Tibial nerve (tissue), 4 donors: ENCODE data around the gene ADRA1B.

ENCODE experiments used
- EP300 ChIP-seq, 2 donors: sonication (generic); formaldehyde crosslinking; IDR thresholded peaks; one replicate each; pipeline ENCODE4 v1.6.1; 2017; ENCODE audit warnings: antibody characterized with exemption in 2 of 2, mild to moderate bottlenecking in 1 of 2
- POLR2A ChIP-seq, 2 donors: fragments of 450-650 bp; IDR thresholded peaks; one replicate each; pipeline ENCODE4 v1.6.1; 2017; ENCODE audit warnings: antibody characterized with exemption in 2 of 2, mild to moderate bottlenecking in 2 of 2, moderate library complexity in 2 of 2
- TF ChIP-seq, protein P1 (sequence below), 5 experiments: fragments of 200-600 bp in 3 of 5; fragments of 450-650 bp in 2 of 5; sonication (generic) in 3 of 5; IDR thresholded peaks; one replicate each; pipeline ENCODE4 v1.5.1; 2016 to 2019; ENCODE audit warnings: antibody characterized with exemption in 5 of 5, mild to moderate bottlenecking in 3 of 5, moderate library complexity in 2 of 5

DNA sequence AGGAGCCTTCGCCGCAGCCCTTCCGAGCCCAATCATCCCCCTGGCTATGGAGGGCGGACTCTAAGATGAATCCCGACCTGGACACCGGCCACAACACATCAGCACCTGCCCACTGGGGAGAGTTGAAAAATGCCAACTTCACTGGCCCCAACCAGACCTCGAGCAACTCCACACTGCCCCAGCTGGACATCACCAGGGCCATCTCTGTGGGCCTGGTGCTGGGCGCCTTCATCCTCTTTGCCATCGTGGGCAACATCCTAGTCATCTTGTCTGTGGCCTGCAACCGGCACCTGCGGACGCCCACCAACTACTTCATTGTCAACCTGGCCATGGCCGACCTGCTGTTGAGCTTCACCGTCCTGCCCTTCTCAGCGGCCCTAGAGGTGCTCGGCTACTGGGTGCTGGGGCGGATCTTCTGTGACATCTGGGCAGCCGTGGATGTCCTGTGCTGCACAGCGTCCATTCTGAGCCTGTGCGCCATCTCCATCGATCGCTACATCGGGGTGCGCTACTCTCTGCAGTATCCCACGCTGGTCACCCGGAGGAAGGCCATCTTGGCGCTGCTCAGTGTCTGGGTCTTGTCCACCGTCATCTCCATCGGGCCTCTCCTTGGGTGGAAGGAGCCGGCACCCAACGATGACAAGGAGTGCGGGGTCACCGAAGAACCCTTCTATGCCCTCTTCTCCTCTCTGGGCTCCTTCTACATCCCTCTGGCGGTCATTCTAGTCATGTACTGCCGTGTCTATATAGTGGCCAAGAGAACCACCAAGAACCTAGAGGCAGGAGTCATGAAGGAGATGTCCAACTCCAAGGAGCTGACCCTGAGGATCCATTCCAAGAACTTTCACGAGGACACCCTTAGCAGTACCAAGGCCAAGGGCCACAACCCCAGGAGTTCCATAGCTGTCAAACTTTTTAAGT lies 819 bp downstream of the ADRA1B start:
- TF ChIP-seq, protein P1, sequence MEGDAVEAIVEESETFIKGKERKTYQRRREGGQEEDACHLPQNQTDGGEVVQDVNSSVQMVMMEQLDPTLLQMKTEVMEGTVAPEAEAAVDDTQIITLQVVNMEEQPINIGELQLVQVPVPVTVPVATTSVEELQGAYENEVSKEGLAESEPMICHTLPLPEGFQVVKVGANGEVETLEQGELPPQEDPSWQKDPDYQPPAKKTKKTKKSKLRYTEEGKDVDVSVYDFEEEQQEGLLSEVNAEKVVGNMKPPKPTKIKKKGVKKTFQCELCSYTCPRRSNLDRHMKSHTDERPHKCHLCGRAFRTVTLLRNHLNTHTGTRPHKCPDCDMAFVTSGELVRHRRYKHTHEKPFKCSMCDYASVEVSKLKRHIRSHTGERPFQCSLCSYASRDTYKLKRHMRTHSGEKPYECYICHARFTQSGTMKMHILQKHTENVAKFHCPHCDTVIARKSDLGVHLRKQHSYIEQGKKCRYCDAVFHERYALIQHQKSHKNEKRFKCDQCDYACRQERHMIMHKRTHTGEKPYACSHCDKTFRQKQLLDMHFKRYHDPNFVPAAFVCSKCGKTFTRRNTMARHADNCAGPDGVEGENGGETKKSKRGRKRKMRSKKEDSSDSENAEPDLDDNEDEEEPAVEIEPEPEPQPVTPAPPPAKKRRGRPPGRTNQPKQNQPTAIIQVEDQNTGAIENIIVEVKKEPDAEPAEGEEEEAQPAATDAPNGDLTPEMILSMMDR (IDR thresholded peaks at IDR 0.05), result no peak
- TF ChIP-seq POLR2A (IDR thresholded peaks at IDR 0.05) (no peak), EP300 (IDR thresholded peaks at IDR 0.05) (no peak)
